Spleen (tissue), 11 donors: Measurements from ENCODE around the gene TCEA2. TPM values are rescaled to one million over a fixed set of nuclear protein-coding genes. Genes with fewer than 3 reads are reported as not detected.
A peak's percentile ranks its signal among the peaks of the same experiment; 100 is the strongest.

Experiments
- DNase-seq: peaks from one replicate; pipeline ENCODE4 v3.0.0-alpha.2; 2020
- H3K27ac ChIP-seq, 8 donors: fragments of 200-600 bp; sonication (generic) in 7 of 8; 1 replicate in 4 of 8; 2 replicates in 4 of 8; pipeline versions ENCODE4 v1.5.0 to v1.8.0; 2016 to 2021; ENCODE audit warnings: inconsistent platforms in 4 of 8, mild to moderate bottlenecking in 4 of 8, moderate library complexity in 1 of 8
- H3K27me3 ChIP-seq, 7 donors: fragments of 200-600 bp; sonication (generic) in 6 of 7; replicated peaks in 1 of 7; 1 replicate in 4 of 7; 2 replicates in 3 of 7; pipeline versions ENCODE4 v1.5.0 to v1.8.0; 2016 to 2021; ENCODE audit warnings: inconsistent platforms in 3 of 7, mild to moderate bottlenecking in 1 of 7
- H3K36me3 ChIP-seq, 6 donors: fragments of 200-600 bp; sonication (generic) in 5 of 6; 1 replicate in 4 of 6; 2 replicates in 2 of 6; pipeline versions ENCODE4 v1.5.0 to v1.8.0; 2016 to 2021; ENCODE audit warnings: inconsistent platforms in 2 of 6
- H3K4me1 ChIP-seq, 6 donors: fragments of 200-600 bp; sonication (generic) in 5 of 6; 1 replicate in 3 of 6; 2 replicates in 3 of 6; pipeline versions ENCODE4 v1.5.0 to v1.8.0; 2016 to 2021; ENCODE audit warnings: inconsistent platforms in 3 of 6
- H3K4me3 ChIP-seq, 8 donors: fragments of 200-600 bp; sonication (generic) in 7 of 8; 1 replicate in 4 of 8; 2 replicates in 4 of 8; pipeline versions ENCODE4 v1.5.0 to v1.8.0; 2016 to 2021; ENCODE audit warnings: inconsistent platforms in 4 of 8, mild to moderate bottlenecking in 4 of 8, moderate library complexity in 2 of 8
- H3K9me3 ChIP-seq, 8 donors: fragments of 200-600 bp; sonication (generic) in 7 of 8; 1 replicate in 4 of 8; 2 replicates in 4 of 8; pipeline versions ENCODE4 v1.5.0 to v1.8.0; 2016 to 2021; ENCODE audit warnings: inconsistent platforms in 4 of 8
- CTCF ChIP-seq, 11 experiments: fragments of 200-600 bp in 7 of 11; fragments of 450-650 bp in 4 of 11; sonication (generic) in 4 of 11; IDR thresholded peaks in 8 of 11; conservative IDR thresholded peaks in 3 of 11; 1 replicate in 7 of 11; 2 replicates in 4 of 11; pipeline versions ENCODE4 v1.4.0 to v1.8.0; 2016 to 2021; ENCODE audit warnings: antibody characterized with exemption in 11 of 11, inconsistent platforms in 4 of 11, mild to moderate bottlenecking in 1 of 11
- POLR2A ChIP-seq, 3 donors: fragments of 450-650 bp; IDR thresholded peaks; one replicate each; pipeline ENCODE4 v1.5.1; 2017; ENCODE audit warnings: antibody characterized with exemption in 3 of 3, mild to moderate bottlenecking in 1 of 3
- POLR2AphosphoS5 ChIP-seq, 3 donors: sonication (generic); formaldehyde crosslinking; IDR thresholded peaks; one replicate each; pipeline ENCODE4 v1.5.1; 2017; ENCODE audit warnings: antibody characterized with exemption in 3 of 3
- WGBS, 5 donors: extraction: QIAGEN DNeasy Blood & Tissue Kit in 3 of 5; methylation state at CpG; one replicate each; pipeline versions ENCODE4 v1.1.5 to v1.1.7; 2013 to 2018; 5-methylcytosine and 5-hydroxymethylcytosine counted together
- intact Hi-C: fragments of 100-400 bp; cut with DNase I; formaldehyde crosslinking; loops from one replicate; pipeline ENCODE4 v1.15.0; 2023; ENCODE audit warnings: low total_unique reads
- polyA plus RNA-seq, 3 donors: library from polyadenylated mRNA; stranded (reverse); fragments of 200-250 nt; gene quantifications; one replicate each; pipeline ENCODE4 v1.2.1, GENCODE V29; 2013
- total RNA-seq, 7 donors: library from RNA; depleted of rRNA in 3 of 7; stranded (reverse); fragments of >200 nt in 3 of 7; fragmentation: NEBNext Ultra II Directional in 4 of 7; extraction: Animal tissue kit (Norgen Biotek cat#: 25700) in 4 of 7; gene quantifications; one replicate each; pipeline versions ENCODE4 v1.1.0 to v1.2.1, GENCODE V29; 2016 to 2021
- donor health status: healthy with polysubstance abuse.
- donor health status: DM: no; HTN: no; CAD: no; lungs with moderate emphysema.
- donor health status: DM: no; HTN: no; CAD: no.
- donor health status: Bipolar disorder and iron deficiency.
- donor health status: healthy.
- donor health status: DM: no; HTN: no; CAD: no.
- donor health status: DM: yes; HTN: yes; CAD: no.

TCEA2 gene
- total and polyA plus RNA-seq, 10 donors, result 18.6 to 60.8 (median 43.2) TPM

- intact Hi-C loops, result no loop called here
- 75 to 90% (median 86%) methylated on average over 10 to 14 of the region's 14 CpGs for WGBS, 5 donors
- Histone ChIP-seq H3K27me3 (no peaks in the 10 kb centered on the region), H3K9me3 (no peaks in the 10 kb centered on the region), H3K4me3 (no peak overlapping the region), H3K36me3 (no peaks in the 10 kb centered on the region), H3K4me1 (peaks cover 0 to under 1% (median 0%) of the 10 kb centered on the region in 6 donors), H3K27ac (no peak overlapping the region)
- TF ChIP-seq POLR2A (IDR thresholded peaks at IDR 0.05), result no peak
- no peak for TF ChIP-seq POLR2AphosphoS5 (IDR thresholded peaks at IDR 0.05)
- no peak for TF ChIP-seq CTCF (IDR thresholded peaks at IDR 0.05 in 8 of 11, conservative IDR thresholded peaks at IDR 0.05 in 3 of 11)
- peak; percentile 40 for DNase-seq
Observed at GRCh38 chr20:64114356-64114971, 51.5 kb downstream of the TCEA2 start.

- Histone ChIP-seq H3K4me3 (no peak overlapping the region), H3K27ac (no peak overlapping the region), H3K27me3 (no peaks in the 10 kb centered on the region), H3K4me1 (peaks cover 0 to 9% (median 6%) of the 10 kb centered on the region in 6 donors), H3K36me3 (no peaks in the 10 kb centered on the region), H3K9me3 (no peaks in the 10 kb centered on the region)
- intact Hi-C loops, result no loop called here
- TF ChIP-seq POLR2A (IDR thresholded peaks at IDR 0.05) (no peak), POLR2AphosphoS5 (IDR thresholded peaks at IDR 0.05) (no peak), CTCF (IDR thresholded peaks at IDR 0.05 in 8 of 11, conservative IDR thresholded peaks at IDR 0.05 in 3 of 11) (no peak)
- 66 to 90% (median 84%) methylated on average over 9 to 14 of the region's 14 CpGs for WGBS, 5 donors
- peak; percentile 61 for DNase-seq
Observed at GRCh38 chr20:64115171-64115911, 52.3 kb downstream of the TCEA2 start.

- peaks cover 0 to 15% (median 11%) of the 10 kb centered on the region in 6 donors for H3K4me1 ChIP-seq
Observed at GRCh38 chr20:64116016-64116415, 53.0 kb downstream of the TCEA2 start.

More at GRCh38 chr20:64116016-64116415, 53.0 kb downstream of the TCEA2 start:
- no peak overlapping the region for H3K4me3 ChIP-seq
- TF ChIP-seq CTCF (IDR thresholded peaks at IDR 0.05 in 8 of 11, conservative IDR thresholded peaks at IDR 0.05 in 3 of 11) (no peak), POLR2A (IDR thresholded peaks at IDR 0.05) (no peak), POLR2AphosphoS5 (IDR thresholded peaks at IDR 0.05) (no peak)
- no peak overlapping the region for H3K27ac ChIP-seq
- WGBS, 5 donors, result 86 to 93% (median 91%) methylated on average over 12 to 21 of the region's 21 CpGs
- intact Hi-C loops, result no loop called here
- H3K36me3 ChIP-seq, result no peaks in the 10 kb centered on the region
- peak; percentile 52 for DNase-seq
- no peaks in the 10 kb centered on the region for H3K9me3 ChIP-seq
- peaks cover 0 to 5% (median 3%) of the 10 kb centered on the region in 7 donors for H3K27me3 ChIP-seq
